ENCODE measurements around the gene BEST4. TPM values are rescaled to one million over a fixed set of nuclear protein-coding genes. Genes with fewer than 3 reads are reported as not detected.

BEST4 gene
- total RNA-seq, 1 donor, result not detected

DNA sequence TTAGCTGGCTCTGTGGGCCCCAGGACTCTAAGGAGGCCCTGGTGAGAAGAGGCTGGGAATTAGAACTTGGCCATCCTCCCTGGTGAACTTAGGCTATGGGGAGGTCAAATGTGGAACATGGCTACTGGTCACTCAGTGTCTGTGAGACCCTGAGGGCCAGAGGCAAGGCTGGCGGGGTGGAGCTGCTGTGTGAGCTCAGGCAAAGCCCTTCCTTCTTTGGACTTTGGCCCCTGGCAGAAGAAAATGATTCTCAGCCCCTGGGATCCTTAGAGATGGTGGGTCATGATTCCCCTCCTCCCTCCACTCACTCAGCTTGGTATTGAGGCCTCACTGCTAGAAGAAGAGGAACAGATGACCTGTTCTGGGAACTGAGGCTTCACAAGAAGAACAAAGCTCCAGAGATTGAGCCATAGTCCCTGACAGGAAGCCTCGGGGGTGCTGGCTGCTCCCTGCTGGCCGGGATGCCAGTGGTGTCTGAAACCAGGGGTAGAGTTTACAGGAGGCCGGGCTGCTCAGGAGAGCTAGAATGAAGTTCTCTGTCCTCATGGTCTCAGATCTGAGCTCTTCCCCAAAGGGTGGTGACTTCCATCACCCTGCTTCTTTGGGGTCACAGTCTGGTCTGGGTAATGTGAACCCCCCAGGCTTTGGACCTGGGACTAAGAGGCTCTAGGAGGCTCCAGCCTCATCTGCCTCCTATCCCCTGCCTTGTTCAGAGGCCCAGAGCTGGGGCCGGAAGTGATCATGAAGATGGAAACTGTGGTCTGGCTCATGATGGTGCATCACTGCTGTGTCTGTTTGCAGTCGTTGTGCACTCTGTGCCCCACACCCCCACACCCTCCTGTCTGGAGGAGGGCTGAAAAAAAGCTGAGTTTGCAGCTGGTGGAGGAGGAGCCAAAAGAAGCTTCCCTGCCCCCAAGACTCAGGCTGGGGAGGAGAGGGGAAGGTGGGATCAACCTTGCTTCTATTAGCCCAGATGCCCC lies 21.3 kb upstream of the BEST4 start:
- TF ChIP-seq, protein P1, sequence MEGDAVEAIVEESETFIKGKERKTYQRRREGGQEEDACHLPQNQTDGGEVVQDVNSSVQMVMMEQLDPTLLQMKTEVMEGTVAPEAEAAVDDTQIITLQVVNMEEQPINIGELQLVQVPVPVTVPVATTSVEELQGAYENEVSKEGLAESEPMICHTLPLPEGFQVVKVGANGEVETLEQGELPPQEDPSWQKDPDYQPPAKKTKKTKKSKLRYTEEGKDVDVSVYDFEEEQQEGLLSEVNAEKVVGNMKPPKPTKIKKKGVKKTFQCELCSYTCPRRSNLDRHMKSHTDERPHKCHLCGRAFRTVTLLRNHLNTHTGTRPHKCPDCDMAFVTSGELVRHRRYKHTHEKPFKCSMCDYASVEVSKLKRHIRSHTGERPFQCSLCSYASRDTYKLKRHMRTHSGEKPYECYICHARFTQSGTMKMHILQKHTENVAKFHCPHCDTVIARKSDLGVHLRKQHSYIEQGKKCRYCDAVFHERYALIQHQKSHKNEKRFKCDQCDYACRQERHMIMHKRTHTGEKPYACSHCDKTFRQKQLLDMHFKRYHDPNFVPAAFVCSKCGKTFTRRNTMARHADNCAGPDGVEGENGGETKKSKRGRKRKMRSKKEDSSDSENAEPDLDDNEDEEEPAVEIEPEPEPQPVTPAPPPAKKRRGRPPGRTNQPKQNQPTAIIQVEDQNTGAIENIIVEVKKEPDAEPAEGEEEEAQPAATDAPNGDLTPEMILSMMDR (IDR thresholded peaks at IDR 0.05; ENCODE audit: insufficient read depth, low read depth, low read length), result peak; percentile 34
- peak; percentile 86 for DNase-seq (ENCODE audit: low read depth)
- H3K4me3 ChIP-seq (ENCODE audit: low read depth, low read length), result peak overlapping the region; percentile 61

DNA sequence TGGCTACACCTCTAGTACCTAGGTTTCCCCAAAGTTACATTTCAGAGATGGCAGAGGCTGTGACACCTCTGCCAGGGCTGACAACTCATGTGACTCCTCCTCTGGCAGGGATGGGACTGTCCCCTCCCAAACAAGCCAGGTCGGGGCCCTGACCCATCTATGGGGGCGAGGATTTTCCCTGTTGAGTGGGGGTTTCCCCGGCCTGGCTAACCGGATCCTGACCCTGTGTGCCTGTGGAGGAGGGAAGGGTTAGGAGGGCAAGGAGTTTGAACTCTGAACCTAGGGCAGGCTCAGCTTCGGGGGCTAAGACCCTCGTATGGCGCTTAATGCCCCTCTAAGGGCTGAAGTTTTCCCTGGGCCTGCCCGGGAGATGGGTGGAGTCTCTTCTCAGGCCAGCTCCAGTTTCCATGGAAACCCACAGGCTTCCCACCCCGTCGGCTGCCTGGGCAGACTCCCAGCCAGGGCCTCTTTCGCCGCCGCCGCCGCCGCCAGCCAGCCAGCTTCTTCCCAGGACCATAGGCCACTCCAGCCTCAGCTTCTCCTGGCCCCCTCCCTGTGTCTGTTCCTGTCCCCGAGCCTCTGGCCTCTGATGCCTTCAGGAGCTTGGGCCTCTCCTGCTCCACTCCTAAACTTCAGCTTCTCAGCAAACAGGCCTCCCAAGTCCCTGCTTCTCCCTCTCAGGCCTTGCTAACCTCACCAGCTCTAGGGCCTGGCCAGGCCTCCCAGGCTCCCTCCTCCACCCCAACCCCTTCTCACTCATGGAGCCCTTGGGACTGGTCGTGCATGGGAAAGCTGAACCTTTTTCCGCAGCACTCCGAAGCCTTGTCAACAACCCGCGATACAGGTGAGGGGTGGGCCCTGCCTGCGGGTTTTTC lies 20.3 kb upstream of the BEST4 start, which contains the start of gene BTBD19:
BTBD19 (plus strand) TSS at position 461 of the 875 bp plus-strand sequence; CDS start at position 759, 298 bp downstream.
- peak; percentile 96 for DNase-seq (ENCODE audit: low read depth)
- H3K4me3 ChIP-seq (ENCODE audit: low read depth, low read length), result peak within 1 kb of the TSS; percentile 61
- TF ChIP-seq, protein P1 (IDR thresholded peaks at IDR 0.05; ENCODE audit: insufficient read depth, low read depth, low read length), result no peak

DNA sequence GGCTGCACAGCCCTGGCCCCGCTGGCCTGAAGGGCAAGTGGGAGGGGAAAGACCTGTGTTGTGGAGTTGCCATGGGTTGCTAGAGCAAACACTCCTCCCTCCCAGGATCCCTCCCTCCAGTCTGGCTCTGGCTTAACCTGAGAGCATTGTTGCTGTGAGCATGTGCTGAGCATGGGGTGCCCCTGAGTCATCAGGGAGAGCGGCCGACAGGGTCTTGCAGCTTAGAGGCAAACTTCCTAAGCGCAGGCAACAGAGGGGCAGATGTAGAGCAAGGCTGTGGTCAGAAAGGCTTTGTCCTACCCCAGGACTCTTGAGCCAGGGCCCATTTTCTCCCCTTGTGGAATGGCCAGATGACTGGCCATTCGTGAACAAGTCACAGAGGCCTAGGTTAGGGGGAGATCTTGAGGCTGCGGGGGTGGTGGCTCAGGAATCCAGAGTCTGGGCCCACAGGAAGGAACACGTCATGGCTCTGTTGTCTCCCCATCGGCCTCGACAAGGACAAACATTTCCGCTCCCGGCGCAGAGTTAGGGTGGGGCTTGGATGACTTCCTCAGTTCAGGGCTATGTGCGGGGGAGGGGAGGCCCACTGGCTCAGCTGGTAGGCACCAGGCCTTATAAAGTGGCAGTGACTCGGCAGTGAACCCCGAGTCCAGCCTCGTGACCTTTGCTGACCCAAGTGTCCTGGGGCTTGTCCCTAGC lies 19.5 kb upstream of the BEST4 start:
- TF ChIP-seq, protein P1 (IDR thresholded peaks at IDR 0.05; ENCODE audit: insufficient read depth, low read depth, low read length), result no peak
- DNase-seq (ENCODE audit: low read depth), result peak; percentile 99
- H3K4me3 ChIP-seq (ENCODE audit: low read depth, low read length), result peak overlapping the region; percentile 31

DNA sequence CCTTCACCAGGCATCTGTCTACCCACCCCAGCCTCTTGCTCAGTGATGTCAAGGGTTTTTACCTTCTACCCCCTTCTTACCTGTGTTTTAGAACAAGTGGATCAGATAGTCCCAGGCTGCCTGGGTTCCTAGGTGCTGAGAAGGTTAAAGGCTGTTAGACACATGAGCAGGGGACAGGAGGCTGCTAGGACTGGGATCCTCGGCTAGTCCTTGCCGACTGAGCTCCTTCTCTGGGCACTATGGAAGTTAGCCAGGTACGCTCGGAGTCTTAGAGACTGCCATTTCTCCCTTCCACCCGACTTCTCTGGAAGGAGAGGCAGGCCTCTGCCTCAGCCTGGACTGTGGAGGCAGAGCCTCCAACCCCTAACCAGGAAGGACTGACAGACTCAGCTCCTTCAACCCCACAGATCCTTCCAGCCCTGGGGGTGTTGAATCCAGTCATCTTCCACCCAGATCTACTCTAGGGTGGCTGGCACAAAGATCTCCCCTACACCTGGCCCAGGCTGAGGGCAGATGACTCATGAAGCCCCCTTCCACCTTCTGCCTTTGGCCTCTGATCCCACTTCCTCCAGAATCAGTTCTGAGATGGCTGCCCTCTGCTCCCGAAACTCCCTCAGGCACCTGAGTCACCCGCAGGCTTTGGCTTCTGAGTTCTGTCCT lies 18.9 kb upstream of the BEST4 start, which contains the start of gene DYNLT4:
DYNLT4 (minus strand) TSS at position 648 of the 660 bp plus-strand sequence. CDS start 683 bp downstream, outside the sequence.
- peak within 1 kb of the TSS; percentile 31 for H3K4me3 ChIP-seq (ENCODE audit: low read depth, low read length)
- DNase-seq (ENCODE audit: low read depth), result no peak
- TF ChIP-seq, protein P1 (IDR thresholded peaks at IDR 0.05; ENCODE audit: insufficient read depth, low read depth, low read length), result no peak

DNA sequence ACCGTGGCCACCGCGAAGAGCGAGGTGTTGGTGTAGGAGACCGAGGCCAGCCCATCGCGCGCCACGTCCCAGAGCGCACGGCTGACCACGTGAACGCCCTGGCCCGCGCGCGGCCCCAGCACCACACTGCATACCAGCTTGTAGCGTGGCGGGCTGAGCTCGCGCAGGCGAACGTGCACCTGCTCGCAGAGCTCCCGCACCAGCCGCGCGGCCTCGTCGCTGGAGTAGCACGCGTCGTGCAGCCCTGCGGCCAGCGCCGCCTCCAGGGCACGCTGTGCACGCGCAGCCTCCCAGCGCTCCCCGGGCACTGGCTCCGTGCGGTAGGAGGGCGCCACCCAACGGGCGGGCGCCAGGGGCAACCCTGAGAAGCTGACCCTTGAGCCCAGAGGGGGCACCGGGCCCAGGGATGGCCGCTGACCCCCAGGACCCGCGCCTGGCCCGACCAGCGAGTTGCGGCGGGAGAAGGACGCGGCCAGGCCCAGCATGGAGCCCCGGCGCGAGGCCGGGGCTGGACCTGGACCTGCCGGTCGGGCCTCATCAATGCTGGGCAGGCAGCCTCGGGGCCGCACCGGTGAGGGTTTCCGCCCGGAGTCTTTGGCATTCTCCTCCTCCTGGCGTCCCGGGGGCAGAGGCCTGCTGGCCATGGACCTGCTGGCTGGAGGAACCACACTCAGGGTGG lies 18.2 kb upstream of the BEST4 start:
- TF ChIP-seq, protein P1 (IDR thresholded peaks at IDR 0.05; ENCODE audit: insufficient read depth, low read depth, low read length), result no peak
- no peak overlapping the region for H3K4me3 ChIP-seq (ENCODE audit: low read depth, low read length)
- DNase-seq (ENCODE audit: low read depth), result no peak

Data from fibroblast of villous mesenchyme (primary cell).